GM23338 (cell line): ENCODE data around the gene TNIP3. TPM values are rescaled to one million over a fixed set of nuclear protein-coding genes. Genes with fewer than 3 reads are reported as not detected.

Experiments used
- ATAC-seq: fragments of 200-7000 bp; cut with Tn5 transposase; 3 replicates; pipeline ENCODE4 v1.9.1; 2020
- DNase-seq: peaks from one replicate; pipeline ENCODE4 v3.0.0-alpha.2; 2015; ENCODE audit warnings: low spot score
- H2AFZ ChIP-seq: fragments of 200-600 bp; sonication (generic); 2 replicates; pipeline ENCODE4 v1.8.0; 2016; ENCODE audit warnings: antibody characterized with exemption, mild to moderate bottlenecking, moderate library complexity
- H3F3A ChIP-seq: fragments of 200-600 bp; sonication (generic); replicated peaks from 2 replicates; pipeline ENCODE4 v1.8.0; 2017; ENCODE audit warnings: antibody characterized with exemption, mixed run types, low read depth
- H3K27ac ChIP-seq: fragments of 200-600 bp; sonication (generic); 2 replicates; pipeline ENCODE4 v1.6.1; 2016; ENCODE audit warnings: low read depth
- H3K27me3 ChIP-seq: fragments of 200-600 bp; sonication (generic); 2 replicates; pipeline ENCODE4 v1.8.0; 2016; ENCODE audit warnings: mild to moderate bottlenecking, mixed run types, moderate library complexity; ENCODE audit not compliant: insufficient read depth
- H3K36me3 ChIP-seq: fragments of 200-600 bp; sonication (generic); 2 replicates; pipeline ENCODE4 v1.8.0; 2016; ENCODE audit warnings: mild to moderate bottlenecking; ENCODE audit not compliant: insufficient read depth
- H3K4me1 ChIP-seq: fragments of 200-600 bp; sonication (generic); 2 replicates; pipeline ENCODE4 v1.8.0; 2016; ENCODE audit warnings: mild to moderate bottlenecking, moderate library complexity; ENCODE audit not compliant: insufficient read depth
- H3K4me2 ChIP-seq: fragments of 200-600 bp; sonication (generic); 2 replicates; pipeline ENCODE4 v1.7.1; 2017; ENCODE audit warnings: mixed run types
- H3K4me3 ChIP-seq: fragments of 200-600 bp; sonication (generic); 2 replicates; pipeline ENCODE4 v1.6.1; 2016; ENCODE audit warnings: mixed run types
- H3K79me2 ChIP-seq: fragments of 200-600 bp; sonication (generic); replicated peaks from 2 replicates; pipeline ENCODE4 v1.8.0; 2017; ENCODE audit warnings: mild to moderate bottlenecking; ENCODE audit not compliant: insufficient read depth
- H3K9me2 ChIP-seq: fragments of 200-600 bp; sonication (generic); 2 replicates; pipeline ENCODE4 v1.8.0; 2017; ENCODE audit not compliant: insufficient read depth
- H4K20me1 ChIP-seq: fragments of 200-600 bp; sonication (generic); replicated peaks from 2 replicates; pipeline ENCODE4 v1.8.0; 2017; ENCODE audit warnings: mild to moderate bottlenecking; ENCODE audit not compliant: insufficient read depth
- H3K27ac Mint-ChIP-seq: 2 replicates; pipeline ENCODE4 v1.8.0; 2020; ENCODE audit warnings: inconsistent platforms, mild to moderate bottlenecking, moderate library complexity, mixed read lengths
- H3K27me3 Mint-ChIP-seq: 3 replicates; pipeline ENCODE4 v1.8.0; 2022; ENCODE audit warnings: low read depth, mild to moderate bottlenecking, moderate library complexity, mixed read lengths, inconsistent platforms; ENCODE audit not compliant: insufficient read depth, poor library complexity
- H3K36me3 Mint-ChIP-seq: 3 replicates; pipeline ENCODE4 v1.8.0; 2021; ENCODE audit warnings: low read depth, mild to moderate bottlenecking, inconsistent platforms, moderate library complexity, mixed read lengths
- H3K4me1 Mint-ChIP-seq: 3 replicates; pipeline ENCODE4 v1.8.0; 2020; ENCODE audit warnings: mild to moderate bottlenecking, inconsistent platforms, mixed read lengths
- H3K4me3 Mint-ChIP-seq: 3 replicates; pipeline ENCODE4 v1.8.0; 2021; ENCODE audit warnings: moderate library complexity, mild to moderate bottlenecking, inconsistent platforms, mixed read lengths
- H3K9me3 Mint-ChIP-seq: 3 replicates; pipeline ENCODE4 v1.8.0; 2020; ENCODE audit warnings: moderate library complexity, mild to moderate bottlenecking, inconsistent platforms, mixed read lengths
- CREB1 ChIP-seq: fragments of 250-450 bp; sonication (Bioruptor Pico); IDR thresholded peaks from 2 replicates; pipeline ENCODE4 v1.5.0; 2020; ENCODE audit warnings: low read depth, mild to moderate bottlenecking, moderate library complexity
- EZH2 ChIP-seq: fragments of 200-600 bp; sonication (generic); IDR thresholded peaks from one replicate; pipeline ENCODE4 v1.8.0; 2017; ENCODE audit warnings: antibody characterized with exemption, mild to moderate bottlenecking, low read depth; ENCODE audit not compliant: unreplicated experiment
- EZH2phosphoT487 ChIP-seq: fragments of 200-600 bp; sonication (generic); IDR thresholded peaks from one replicate; pipeline ENCODE4 v1.8.1; 2018; ENCODE audit warnings: antibody characterized with exemption; ENCODE audit not compliant: unreplicated experiment
- JUNB ChIP-seq: IDR thresholded peaks from one replicate; pipeline ENCODE4 v1.6.1; 2016; ENCODE audit warnings: antibody characterized with exemption; ENCODE audit not compliant: unreplicated experiment
- NANOG ChIP-seq: IDR thresholded peaks from 2 replicates; pipeline ENCODE4 v1.6.1; 2016; ENCODE audit warnings: antibody characterized with exemption, borderline replicate concordance
- POLR2AphosphoS5 ChIP-seq: IDR thresholded peaks from 2 replicates; pipeline ENCODE4 v1.6.1; 2016; ENCODE audit warnings: antibody characterized with exemption, low read depth
- STAT1 ChIP-seq: IDR thresholded peaks from one replicate; pipeline ENCODE4 v1.6.1; 2016; ENCODE audit warnings: antibody characterized with exemption; ENCODE audit not compliant: unreplicated experiment
- ZNF114 ChIP-seq: fragments of 250-450 bp; sonication (Bioruptor Pico); IDR thresholded peaks from 2 replicates; pipeline ENCODE4 v1.5.0; 2020; ENCODE audit warnings: mild to moderate bottlenecking, moderate library complexity
- ZNF331 ChIP-seq: fragments of 250-450 bp; sonication (Bioruptor Pico); IDR thresholded peaks from 2 replicates; pipeline ENCODE4 v1.5.0; 2020; ENCODE audit warnings: low read depth, mild to moderate bottlenecking, moderate library complexity
- polyA plus RNA-seq: library from polyadenylated mRNA; unstranded; fragments of >200 nt; fragmentation: Nextera tagmentation; extraction: Ambion mirVana; gene quantifications from 2 replicates; pipeline ENCODE4 v1.2.1, GENCODE V29; 2016
- total RNA-seq: library from RNA; depleted of rRNA; stranded (reverse); fragments of >200 nt; shearing (Covaris generic); gene quantifications from 2 replicates; pipeline ENCODE4 v1.2.3, GENCODE V29; 2014
- TF ChIP-seq, protein P1 (sequence below): IDR thresholded peaks from 2 replicates; pipeline ENCODE4 v1.6.1; 2016; ENCODE audit warnings: antibody characterized with exemption
- TF ChIP-seq, protein P2 (sequence below): fragments of 250-450 bp; sonication (Bioruptor Pico); IDR thresholded peaks from 2 replicates; pipeline ENCODE4 v1.5.0; 2020; ENCODE audit warnings: mild to moderate bottlenecking, moderate library complexity
- TF ChIP-seq, protein P3 (sequence below), 2 experiments: fragments of 200-600 bp in 1 of 2; sonication (generic) in 1 of 2; conservative IDR thresholded peaks; 2 replicates each; pipeline versions ENCODE4 v1.5.1 to v1.6.1; 2016 to 2017; ENCODE audit warnings: antibody characterized with exemption in 2 of 2, low read depth in 2 of 2, mild to moderate bottlenecking in 2 of 2, moderate library complexity in 1 of 2
- TF ChIP-seq, protein P4 (sequence below): IDR thresholded peaks from one replicate; pipeline ENCODE4 v1.6.1; 2018; ENCODE audit warnings: antibody characterized with exemption; ENCODE audit not compliant: unreplicated experiment

Gene TNIP3
- total and polyA plus RNA-seq, 2 experiments from 2014 or later: not detected

DNA sequence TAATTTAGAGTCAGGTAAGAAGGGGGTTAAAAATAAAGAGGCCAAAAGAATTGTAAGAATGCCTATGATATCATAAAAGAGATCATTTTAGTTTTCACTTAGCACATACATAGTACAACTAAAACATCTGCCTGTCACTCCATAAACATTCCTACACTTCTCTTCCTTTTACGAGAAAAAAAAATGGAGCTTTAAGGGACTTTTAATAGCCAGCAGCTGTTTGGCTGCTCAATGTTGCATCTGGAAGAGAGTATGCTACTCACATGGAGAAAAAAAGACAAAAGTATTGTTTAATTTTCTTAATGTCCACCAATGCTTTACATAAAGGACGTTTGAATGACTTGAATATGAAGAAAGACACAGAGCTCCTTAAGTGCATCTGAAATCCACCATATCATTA lies 48.7 kb upstream of the TNIP3 start:
- Histone ChIP-seq H3K9me2 (peaks cover 4% of the 10 kb centered on the region; the same call in 1 of the 2 replicates), H4K20me1 (no peaks in the 10 kb centered on the region), H3K27me3 (no peaks in the 10 kb centered on the region), H3K79me2 (no peaks in the 10 kb centered on the region), H3K27ac (no peak overlapping the region), H3F3A (no peaks in the 10 kb centered on the region), H3K4me2 (no peak overlapping the region), H3K4me1 (no peaks in the 10 kb centered on the region), H2AFZ (no peak overlapping the region), H3K4me3 (no peak overlapping the region), H3K36me3 (no peaks in the 10 kb centered on the region)
- Mint-ChIP-seq H3K4me3 (no peak overlapping the region), H3K27ac (no peak overlapping the region), H3K4me1 (no peaks in the 10 kb centered on the region), H3K9me3 (no peaks in the 10 kb centered on the region), H3K36me3 (no peaks in the 10 kb centered on the region), H3K27me3 (no peaks in the 10 kb centered on the region)
- TF ChIP-seq EZH2phosphoT487 (no peak), CREB1 (CRISPR knock-in tag) (no peak), NANOG (no peak), ZNF114 (no peak), EZH2 (no peak), JUNB (no peak), STAT1 (no peak), POLR2AphosphoS5 (no peak), ZNF331 (CRISPR knock-in tag) (no peak)
- TF ChIP-seq, protein P1, sequence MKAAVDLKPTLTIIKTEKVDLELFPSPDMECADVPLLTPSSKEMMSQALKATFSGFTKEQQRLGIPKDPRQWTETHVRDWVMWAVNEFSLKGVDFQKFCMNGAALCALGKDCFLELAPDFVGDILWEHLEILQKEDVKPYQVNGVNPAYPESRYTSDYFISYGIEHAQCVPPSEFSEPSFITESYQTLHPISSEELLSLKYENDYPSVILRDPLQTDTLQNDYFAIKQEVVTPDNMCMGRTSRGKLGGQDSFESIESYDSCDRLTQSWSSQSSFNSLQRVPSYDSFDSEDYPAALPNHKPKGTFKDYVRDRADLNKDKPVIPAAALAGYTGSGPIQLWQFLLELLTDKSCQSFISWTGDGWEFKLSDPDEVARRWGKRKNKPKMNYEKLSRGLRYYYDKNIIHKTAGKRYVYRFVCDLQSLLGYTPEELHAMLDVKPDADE: no peak
- TF ChIP-seq, protein P2, sequence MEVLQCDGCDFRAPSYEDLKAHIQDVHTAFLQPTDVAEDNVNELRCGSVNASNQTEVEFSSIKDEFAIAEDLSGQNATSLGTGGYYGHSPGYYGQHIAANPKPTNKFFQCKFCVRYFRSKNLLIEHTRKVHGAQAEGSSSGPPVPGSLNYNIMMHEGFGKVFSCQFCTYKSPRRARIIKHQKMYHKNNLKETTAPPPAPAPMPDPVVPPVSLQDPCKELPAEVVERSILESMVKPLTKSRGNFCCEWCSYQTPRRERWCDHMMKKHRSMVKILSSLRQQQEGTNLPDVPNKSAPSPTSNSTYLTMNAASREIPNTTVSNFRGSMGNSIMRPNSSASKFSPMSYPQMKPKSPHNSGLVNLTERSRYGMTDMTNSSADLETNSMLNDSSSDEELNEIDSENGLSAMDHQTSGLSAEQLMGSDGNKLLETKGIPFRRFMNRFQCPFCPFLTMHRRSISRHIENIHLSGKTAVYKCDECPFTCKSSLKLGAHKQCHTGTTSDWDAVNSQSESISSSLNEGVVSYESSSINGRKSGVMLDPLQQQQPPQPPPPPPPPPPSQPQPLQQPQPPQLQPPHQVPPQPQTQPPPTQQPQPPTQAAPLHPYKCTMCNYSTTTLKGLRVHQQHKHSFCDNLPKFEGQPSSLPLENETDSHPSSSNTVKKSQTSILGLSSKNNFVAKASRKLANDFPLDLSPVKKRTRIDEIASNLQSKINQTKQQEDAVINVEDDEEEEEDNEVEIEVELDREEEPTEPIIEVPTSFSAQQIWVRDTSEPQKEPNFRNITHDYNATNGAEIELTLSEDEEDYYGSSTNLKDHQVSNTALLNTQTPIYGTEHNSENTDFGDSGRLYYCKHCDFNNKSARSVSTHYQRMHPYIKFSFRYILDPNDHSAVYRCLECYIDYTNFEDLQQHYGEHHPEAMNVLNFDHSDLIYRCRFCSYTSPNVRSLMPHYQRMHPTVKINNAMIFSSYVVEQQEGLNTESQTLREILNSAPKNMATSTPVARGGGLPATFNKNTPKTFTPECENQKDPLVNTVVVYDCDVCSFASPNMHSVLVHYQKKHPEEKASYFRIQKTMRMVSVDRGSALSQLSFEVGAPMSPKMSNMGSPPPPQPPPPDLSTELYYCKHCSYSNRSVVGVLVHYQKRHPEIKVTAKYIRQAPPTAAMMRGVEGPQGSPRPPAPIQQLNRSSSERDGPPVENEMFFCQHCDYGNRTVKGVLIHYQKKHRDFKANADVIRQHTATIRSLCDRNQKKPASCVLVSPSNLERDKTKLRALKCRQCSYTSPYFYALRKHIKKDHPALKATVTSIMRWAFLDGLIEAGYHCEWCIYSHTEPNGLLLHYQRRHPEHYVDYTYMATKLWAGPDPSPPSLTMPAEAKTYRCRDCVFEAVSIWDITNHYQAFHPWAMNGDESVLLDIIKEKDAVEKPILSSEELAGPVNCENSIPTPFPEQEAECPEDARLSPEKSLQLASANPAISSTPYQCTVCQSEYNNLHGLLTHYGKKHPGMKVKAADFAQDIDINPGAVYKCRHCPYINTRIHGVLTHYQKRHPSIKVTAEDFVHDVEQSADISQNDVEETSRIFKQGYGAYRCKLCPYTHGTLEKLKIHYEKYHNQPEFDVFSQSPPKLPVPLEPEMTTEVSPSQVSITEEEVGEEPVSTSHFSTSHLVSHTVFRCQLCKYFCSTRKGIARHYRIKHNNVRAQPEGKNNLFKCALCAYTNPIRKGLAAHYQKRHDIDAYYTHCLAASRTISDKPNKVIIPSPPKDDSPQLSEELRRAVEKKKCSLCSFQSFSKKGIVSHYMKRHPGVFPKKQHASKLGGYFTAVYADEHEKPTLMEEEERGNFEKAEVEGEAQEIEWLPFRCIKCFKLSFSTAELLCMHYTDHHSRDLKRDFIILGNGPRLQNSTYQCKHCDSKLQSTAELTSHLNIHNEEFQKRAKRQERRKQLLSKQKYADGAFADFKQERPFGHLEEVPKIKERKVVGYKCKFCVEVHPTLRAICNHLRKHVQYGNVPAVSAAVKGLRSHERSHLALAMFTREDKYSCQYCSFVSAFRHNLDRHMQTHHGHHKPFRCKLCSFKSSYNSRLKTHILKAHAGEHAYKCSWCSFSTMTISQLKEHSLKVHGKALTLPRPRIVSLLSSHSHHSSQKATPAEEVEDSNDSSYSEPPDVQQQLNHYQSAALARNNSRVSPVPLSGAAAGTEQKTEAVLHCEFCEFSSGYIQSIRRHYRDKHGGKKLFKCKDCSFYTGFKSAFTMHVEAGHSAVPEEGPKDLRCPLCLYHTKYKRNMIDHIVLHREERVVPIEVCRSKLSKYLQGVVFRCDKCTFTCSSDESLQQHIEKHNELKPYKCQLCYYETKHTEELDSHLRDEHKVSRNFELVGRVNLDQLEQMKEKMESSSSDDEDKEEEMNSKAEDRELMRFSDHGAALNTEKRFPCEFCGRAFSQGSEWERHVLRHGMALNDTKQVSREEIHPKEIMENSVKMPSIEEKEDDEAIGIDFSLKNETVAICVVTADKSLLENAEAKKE (CRISPR knock-in tag): no peak
- TF ChIP-seq, protein P3, sequence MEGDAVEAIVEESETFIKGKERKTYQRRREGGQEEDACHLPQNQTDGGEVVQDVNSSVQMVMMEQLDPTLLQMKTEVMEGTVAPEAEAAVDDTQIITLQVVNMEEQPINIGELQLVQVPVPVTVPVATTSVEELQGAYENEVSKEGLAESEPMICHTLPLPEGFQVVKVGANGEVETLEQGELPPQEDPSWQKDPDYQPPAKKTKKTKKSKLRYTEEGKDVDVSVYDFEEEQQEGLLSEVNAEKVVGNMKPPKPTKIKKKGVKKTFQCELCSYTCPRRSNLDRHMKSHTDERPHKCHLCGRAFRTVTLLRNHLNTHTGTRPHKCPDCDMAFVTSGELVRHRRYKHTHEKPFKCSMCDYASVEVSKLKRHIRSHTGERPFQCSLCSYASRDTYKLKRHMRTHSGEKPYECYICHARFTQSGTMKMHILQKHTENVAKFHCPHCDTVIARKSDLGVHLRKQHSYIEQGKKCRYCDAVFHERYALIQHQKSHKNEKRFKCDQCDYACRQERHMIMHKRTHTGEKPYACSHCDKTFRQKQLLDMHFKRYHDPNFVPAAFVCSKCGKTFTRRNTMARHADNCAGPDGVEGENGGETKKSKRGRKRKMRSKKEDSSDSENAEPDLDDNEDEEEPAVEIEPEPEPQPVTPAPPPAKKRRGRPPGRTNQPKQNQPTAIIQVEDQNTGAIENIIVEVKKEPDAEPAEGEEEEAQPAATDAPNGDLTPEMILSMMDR (conservative IDR thresholded peaks at IDR 0.05; ENCODE audit: low read depth in 2 of 2): no peak
- TF ChIP-seq, protein P4, sequence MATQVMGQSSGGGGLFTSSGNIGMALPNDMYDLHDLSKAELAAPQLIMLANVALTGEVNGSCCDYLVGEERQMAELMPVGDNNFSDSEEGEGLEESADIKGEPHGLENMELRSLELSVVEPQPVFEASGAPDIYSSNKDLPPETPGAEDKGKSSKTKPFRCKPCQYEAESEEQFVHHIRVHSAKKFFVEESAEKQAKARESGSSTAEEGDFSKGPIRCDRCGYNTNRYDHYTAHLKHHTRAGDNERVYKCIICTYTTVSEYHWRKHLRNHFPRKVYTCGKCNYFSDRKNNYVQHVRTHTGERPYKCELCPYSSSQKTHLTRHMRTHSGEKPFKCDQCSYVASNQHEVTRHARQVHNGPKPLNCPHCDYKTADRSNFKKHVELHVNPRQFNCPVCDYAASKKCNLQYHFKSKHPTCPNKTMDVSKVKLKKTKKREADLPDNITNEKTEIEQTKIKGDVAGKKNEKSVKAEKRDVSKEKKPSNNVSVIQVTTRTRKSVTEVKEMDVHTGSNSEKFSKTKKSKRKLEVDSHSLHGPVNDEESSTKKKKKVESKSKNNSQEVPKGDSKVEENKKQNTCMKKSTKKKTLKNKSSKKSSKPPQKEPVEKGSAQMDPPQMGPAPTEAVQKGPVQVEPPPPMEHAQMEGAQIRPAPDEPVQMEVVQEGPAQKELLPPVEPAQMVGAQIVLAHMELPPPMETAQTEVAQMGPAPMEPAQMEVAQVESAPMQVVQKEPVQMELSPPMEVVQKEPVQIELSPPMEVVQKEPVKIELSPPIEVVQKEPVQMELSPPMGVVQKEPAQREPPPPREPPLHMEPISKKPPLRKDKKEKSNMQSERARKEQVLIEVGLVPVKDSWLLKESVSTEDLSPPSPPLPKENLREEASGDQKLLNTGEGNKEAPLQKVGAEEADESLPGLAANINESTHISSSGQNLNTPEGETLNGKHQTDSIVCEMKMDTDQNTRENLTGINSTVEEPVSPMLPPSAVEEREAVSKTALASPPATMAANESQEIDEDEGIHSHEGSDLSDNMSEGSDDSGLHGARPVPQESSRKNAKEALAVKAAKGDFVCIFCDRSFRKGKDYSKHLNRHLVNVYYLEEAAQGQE: no peak
- DNase-seq (no peak), ATAC-seq (no peak)
